Neutrophil (primary cell): ENCODE results near the gene UGT2B10.
"Not testable (repeated sequence)": the region's sequence is repeated elsewhere in the genome, so short reads cannot be mapped to it uniquely, and the experiment has no call there.

Experiments used
- H3K27ac ChIP-seq: fragments of 200-600 bp; sonication (generic); 2 replicates; pipeline ENCODE4 v1.5.1; 2016; ENCODE audit warnings: mild to moderate bottlenecking, moderate library complexity
- H3K27me3 ChIP-seq: fragments of 200-600 bp; sonication (generic); 2 replicates; pipeline ENCODE4 v1.6.0; 2016; ENCODE audit warnings: mild to moderate bottlenecking
- H3K36me3 ChIP-seq: fragments of 200-600 bp; sonication (generic); 2 replicates; pipeline ENCODE4 v1.5.1; 2017
- H3K4me1 ChIP-seq, 2 experiments: fragments of 200-600 bp in 1 of 2; sonication (generic) in 1 of 2; 1 replicate in 1 of 2; 2 replicates in 1 of 2; pipeline versions ENCODE4 v1.5.1 to v1.6.1; 2013 to 2016; ENCODE audit warnings: low read depth in 1 of 2, low read length in 1 of 2, mild to moderate bottlenecking in 1 of 2, moderate library complexity in 1 of 2; ENCODE audit not compliant: control insufficient read depth in 1 of 2, insufficient read depth in 1 of 2
- H3K4me3 ChIP-seq, 2 experiments: fragments of 200-600 bp in 1 of 2; sonication (generic) in 1 of 2; 1 replicate in 1 of 2; 2 replicates in 1 of 2; pipeline ENCODE4 v1.5.1; 2013 to 2016; ENCODE audit warnings: low read depth in 1 of 2, low read length in 1 of 2, mild to moderate bottlenecking in 1 of 2, moderate library complexity in 1 of 2
- H3K9me3 ChIP-seq: fragments of 200-600 bp; sonication (generic); 2 replicates; pipeline ENCODE4 v1.5.1; 2016
- CTCF ChIP-seq: fragments of 200-600 bp; sonication (generic); IDR thresholded peaks from 2 replicates; pipeline ENCODE4 v1.5.1; 2016; ENCODE audit warnings: antibody characterized with exemption

UGT2B10 gene

GRCh38 chr4:68815617-68816409, at the start of gene UGT2B10:
TSS of gene UGT2B10 (plus strand) at chr4:68815994. CDS start at chr4:68816020, 26 bp downstream.
- H3K27me3 ChIP-seq, H3K36me3 ChIP-seq, H3K4me1 ChIP-seq, H3K27ac ChIP-seq, H3K4me3 ChIP-seq, H3K9me3 ChIP-seq: not testable (repeated sequence)

- H3K27me3 ChIP-seq, H3K4me1 ChIP-seq, H3K27ac ChIP-seq, H3K36me3 ChIP-seq, H3K4me3 ChIP-seq, H3K9me3 ChIP-seq: not testable (repeated sequence)
These were observed 44.0 kb upstream of the UGT2B10 start for GRCh38 chr4:68771836-68772235.

GRCh38 chr4:68773699-68774098, 42.1 kb upstream of the UGT2B10 start:
- Histone ChIP-seq H3K9me3 (no peaks in the 10 kb centered on the region), H3K4me3 (no peak overlapping the region), H3K27me3 (no peaks in the 10 kb centered on the region), H3K27ac (no peak overlapping the region), H3K4me1 (no peaks in the 10 kb centered on the region), H3K36me3 (no peaks in the 10 kb centered on the region)
- no peak for TF ChIP-seq CTCF

GRCh38 chr4:68780232-68780631, 35.6 kb upstream of the UGT2B10 start:
- Histone ChIP-seq H3K4me3 (no peak overlapping the region), H3K36me3 (no peaks in the 10 kb centered on the region), H3K27me3 (no peaks in the 10 kb centered on the region), H3K9me3 (no peaks in the 10 kb centered on the region), H3K27ac (no peak overlapping the region), H3K4me1 (no peaks in the 10 kb centered on the region)
- TF ChIP-seq CTCF = no peak

- H3K27me3 ChIP-seq = no peaks in the 10 kb centered on the region
- H3K27ac ChIP-seq = no peak overlapping the region
- no peaks in the 10 kb centered on the region for H3K9me3 ChIP-seq
- H3K4me3 ChIP-seq = no peak overlapping the region
- no peaks in the 10 kb centered on the region for H3K36me3 ChIP-seq
- no peak for TF ChIP-seq CTCF
- H3K4me1 ChIP-seq = no peaks in the 10 kb centered on the region
These were observed 18.7 kb upstream of the UGT2B10 start for GRCh38 chr4:68797048-68797447.

GRCh38 chr4:68797618-68798017, 18.2 kb upstream of the UGT2B10 start:
- H3K9me3 ChIP-seq = no peaks in the 10 kb centered on the region
- H3K36me3 ChIP-seq = no peaks in the 10 kb centered on the region
- no peaks in the 10 kb centered on the region for H3K4me1 ChIP-seq
- H3K4me3 ChIP-seq = no peak overlapping the region
- H3K27me3 ChIP-seq = no peaks in the 10 kb centered on the region
- no peak overlapping the region for H3K27ac ChIP-seq
- TF ChIP-seq CTCF = no peak
